ENCODE measurements around the gene PSAP.
"Not testable (repeated sequence)": the region's sequence is repeated elsewhere in the genome, so short reads cannot be mapped to it uniquely, and the experiment has no call there.

Gene PSAP

GRCh38 chr10:71850743-71851464 is at the start of gene PSAP:
Gene PSAP, minus strand, starts transcription at chr10:71851251. Its CDS starts 30 bp downstream, at chr10:71851221.
- DNase-seq (ENCODE audit: low read depth): peak; percentile 76

- DNase-seq (ENCODE audit: low read depth): no peak
Measured at GRCh38 chr10:71900441-71901180, 49.6 kb upstream of the PSAP start.

DNA sequence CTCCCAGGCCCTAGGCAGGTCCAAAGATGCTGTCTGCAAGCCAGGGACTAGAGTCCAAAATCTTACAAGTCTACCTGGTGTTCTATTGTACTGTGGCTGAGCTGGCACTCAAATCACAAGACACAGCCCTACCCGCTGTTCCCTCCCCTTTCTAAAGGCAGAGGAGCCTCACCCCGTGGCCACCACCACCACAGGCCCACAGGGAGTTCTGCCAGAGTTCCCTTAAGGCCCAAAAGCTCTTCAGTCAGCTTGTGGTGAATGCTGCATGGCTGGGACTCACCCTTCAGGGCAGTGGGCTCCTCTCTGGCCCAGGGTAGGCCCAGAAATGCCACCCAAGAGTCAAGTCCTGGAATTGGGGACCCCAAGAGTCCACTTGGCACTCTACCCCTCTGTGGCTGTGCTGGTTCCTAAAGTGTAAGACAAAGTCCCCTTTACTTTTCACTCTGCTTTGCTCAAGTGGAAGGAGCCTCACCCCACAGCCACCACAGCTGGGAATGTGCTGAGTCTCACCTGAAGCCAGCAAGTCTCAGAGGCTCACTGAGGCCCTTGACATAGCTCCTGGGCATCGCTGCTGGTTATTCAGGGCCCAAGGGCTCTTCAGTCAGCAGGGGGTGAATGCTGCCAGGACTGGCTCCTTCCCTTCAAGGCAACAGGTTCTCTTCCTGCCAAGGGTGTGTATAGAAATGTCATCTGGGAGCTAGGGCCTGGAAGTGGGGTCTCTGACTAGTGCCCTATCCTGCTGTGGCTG is 48.8 kb upstream of the PSAP start:
- no peak for DNase-seq (ENCODE audit: low read depth)

- DNase-seq (ENCODE audit: low read depth): not testable (repeated sequence)
Measured at GRCh38 chr10:71898346-71898745, 47.3 kb upstream of the PSAP start.

DNA sequence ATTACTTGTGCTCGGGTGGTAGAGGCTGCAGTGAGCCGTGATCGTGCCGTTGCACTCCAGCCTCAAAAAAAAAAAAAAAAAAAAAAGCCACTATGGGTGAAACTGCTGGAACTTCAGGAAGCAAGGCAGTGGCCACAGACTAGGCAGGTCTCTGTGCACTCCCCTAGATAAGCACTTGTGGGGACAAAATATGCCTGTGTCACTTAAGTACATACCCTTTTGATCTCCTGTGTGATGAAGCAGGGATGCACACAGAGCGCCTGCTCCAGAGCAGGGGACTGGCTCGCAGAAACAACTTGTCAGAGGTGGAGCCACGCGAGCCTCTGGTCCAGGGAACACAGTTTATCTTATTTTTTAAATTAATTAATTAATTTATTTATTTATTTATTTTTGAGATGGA is 42.9 kb upstream of the PSAP start:
- no peak for DNase-seq (ENCODE audit: low read depth)

- DNase-seq (ENCODE audit: low read depth): no peak
Measured at GRCh38 chr10:71893258-71893815, 42.3 kb upstream of the PSAP start.

DNA sequence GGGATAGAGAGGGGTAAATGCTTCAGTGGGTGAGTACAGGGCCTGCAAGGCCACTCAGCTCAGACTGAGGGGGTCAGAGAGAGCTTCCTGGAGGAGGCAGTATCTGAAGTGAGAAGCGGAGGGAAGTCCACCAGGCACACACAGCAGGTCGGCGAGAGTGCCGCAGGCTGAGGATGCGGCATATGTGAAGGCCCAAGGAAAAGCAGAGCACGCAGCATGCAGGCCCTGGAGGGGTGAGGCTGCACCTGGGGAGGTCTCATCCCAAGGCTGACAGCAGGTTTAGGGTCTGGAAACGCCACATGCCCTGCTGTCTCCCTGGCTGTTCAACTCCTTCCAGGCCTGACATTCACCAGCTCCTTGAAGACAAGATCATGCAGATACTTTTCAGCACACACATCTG is 40.4 kb upstream of the PSAP start:
- no peak for DNase-seq (ENCODE audit: low read depth)

- no peak for DNase-seq (ENCODE audit: low read depth)
Measured at GRCh38 chr10:71889388-71889987, 38.4 kb upstream of the PSAP start.

- peak; percentile 41 for DNase-seq (ENCODE audit: low read depth)
Measured at GRCh38 chr10:71888623-71889387, 37.8 kb upstream of the PSAP start.

- DNase-seq (ENCODE audit: low read depth): no peak
Measured at GRCh38 chr10:71888248-71888622, 37.2 kb upstream of the PSAP start.

GRCh38 chr10:71887743-71888142 is 36.7 kb upstream of the PSAP start:
- DNase-seq (ENCODE audit: low read depth): no peak

DNA sequence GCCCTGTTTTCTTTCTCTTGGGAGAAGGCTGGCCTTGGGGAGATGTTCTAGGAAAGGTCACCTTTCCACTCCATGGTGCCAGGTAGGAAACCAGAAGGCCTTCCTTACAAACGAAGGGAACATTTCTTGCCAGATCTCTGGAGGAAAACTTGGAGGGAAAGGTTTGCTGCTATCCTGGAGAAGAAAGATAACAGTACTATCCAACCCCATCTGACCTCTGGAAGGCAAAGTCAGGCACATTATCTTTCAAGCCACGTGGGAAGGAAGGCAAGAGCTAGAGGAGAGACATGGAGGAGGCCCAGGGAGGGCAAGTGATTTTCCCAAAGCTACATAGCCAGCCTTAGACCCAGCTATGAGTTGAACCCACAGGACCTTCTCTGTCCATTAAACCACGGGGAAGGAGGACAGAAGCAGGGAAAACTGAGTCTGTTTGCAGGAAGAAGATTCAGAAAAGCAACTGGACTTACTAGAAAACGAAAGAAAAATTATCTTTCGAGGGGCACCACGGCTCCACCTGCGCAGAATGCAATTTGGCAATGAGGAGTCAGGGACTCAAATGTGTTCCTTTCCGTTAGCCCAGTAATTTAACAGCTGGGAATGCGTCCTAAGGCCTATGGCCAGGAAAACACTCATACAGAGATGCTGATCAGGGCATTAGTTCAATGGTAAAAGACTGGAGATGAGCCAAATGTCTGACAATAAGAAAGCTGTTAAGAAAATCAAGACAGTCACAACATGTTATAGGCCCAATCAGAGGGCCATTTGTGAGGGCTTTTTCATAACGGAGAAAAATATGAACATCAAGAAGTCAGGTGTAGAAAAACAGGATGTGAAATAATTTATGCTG is 32.0 kb upstream of the PSAP start:
- no peak for DNase-seq (ENCODE audit: low read depth)

- DNase-seq (ENCODE audit: low read depth): no peak
Measured at GRCh38 chr10:71881647-71882355, 30.8 kb upstream of the PSAP start.

DNA sequence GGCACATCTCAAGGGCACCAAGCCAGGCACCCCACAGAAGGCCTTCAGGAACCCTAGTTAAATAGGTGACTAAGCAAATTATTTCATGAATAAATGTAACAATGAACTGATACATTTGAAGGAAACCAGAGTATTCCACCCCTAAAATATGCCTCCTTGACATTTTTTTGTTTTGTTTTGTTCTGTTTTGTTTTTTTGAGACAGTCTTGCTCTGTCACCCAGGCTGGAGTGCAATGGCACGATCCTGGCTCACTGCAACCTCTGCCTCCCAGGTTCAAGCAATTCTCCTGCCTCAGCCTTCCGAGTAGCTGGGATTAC is 30.2 kb upstream of the PSAP start:
- DNase-seq (ENCODE audit: low read depth): not testable (repeated sequence)

GRCh38 chr10:71880425-71881306 is 29.6 kb upstream of the PSAP start:
- DNase-seq (ENCODE audit: low read depth): no peak

- DNase-seq (ENCODE audit: low read depth): no peak
Measured at GRCh38 chr10:71878327-71879034, 27.4 kb upstream of the PSAP start.

GRCh38 chr10:71877821-71878220 is 26.8 kb upstream of the PSAP start:
- DNase-seq (ENCODE audit: low read depth): no peak

- not testable (repeated sequence) for DNase-seq (ENCODE audit: low read depth)
Measured at GRCh38 chr10:71874680-71875354, 23.8 kb upstream of the PSAP start.
